ENCODE measurements around the gene ATP1B2.
A peak's percentile ranks its signal among the peaks of the same experiment; 100 is the strongest.

Gene ATP1B2

DNA sequence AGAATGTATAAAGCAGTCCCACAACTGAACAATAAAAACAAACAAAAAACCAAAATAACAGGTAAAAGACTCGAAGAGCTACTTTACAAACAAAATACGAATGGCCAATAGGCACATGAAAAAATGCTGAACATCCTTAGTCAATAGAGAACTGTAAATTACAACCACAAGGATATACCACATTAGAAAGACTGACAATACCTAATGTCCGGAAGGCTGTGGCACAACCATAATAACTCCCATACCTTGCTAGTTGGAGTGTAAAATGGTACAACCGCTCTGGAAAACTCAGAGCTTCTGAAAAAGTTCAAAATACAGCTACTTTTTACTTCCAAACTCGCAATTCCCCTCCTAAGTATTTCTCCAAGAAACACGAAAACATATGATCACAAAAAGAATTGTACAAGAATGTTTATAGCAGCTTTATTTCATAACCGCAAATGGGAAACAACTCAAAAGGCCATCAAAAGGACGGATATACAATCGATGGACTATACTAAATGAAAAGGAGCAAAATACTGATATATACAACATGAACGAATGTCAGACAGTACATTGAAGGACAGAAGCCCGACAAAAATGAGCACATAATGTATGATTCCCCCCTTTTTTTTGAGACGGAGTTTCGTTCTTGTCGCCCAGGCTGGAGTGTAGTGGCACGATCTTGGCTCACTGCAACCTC is 34.3 kb downstream of the ATP1B2 start:
- DNase-seq (ENCODE audit: low read depth in 1 of 2, low spot score in 1 of 2) = no peak

DNA sequence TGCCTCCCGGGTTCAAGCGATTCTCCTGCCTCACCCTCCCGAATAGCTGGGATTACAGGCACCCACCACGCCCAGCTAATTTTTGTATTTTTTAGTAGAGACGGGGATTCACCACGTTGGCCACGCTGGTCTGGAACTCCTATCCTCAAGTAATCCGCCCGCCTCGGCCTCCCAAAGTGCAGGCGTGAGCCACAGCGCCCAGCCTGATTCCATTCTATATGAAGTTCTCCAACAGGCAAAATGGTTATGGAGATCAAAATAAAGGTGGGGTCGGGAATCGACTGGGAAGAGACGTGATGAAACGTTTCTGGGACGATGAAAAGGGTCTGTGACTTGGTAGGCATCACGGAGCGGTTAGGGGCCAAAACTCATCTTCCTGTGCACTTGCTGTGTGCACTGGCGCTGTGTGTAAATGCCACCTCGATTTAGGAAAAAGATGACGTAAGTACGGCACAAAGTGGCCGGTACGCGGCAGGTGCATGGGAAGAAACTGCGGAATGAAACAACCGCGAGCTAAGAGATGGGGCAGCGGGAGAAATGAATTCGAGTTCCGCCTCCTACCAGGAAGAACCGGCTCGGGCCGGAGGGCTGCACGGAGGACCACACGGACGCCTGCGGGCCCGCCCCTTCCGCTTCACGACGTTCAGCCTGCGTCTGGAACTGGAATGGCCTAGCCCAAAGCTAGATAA is 35.0 kb downstream of the ATP1B2 start:
- DNase-seq (ENCODE audit: low read depth in 1 of 2, low spot score in 1 of 2) = peak; percentile 72 to 79

- peak; percentile 54 to 58 for DNase-seq (ENCODE audit: low read depth in 1 of 2, low spot score in 1 of 2)
Observed at GRCh38 chr17:7686222-7687071, 35.7 kb downstream of the ATP1B2 start.

DNA sequence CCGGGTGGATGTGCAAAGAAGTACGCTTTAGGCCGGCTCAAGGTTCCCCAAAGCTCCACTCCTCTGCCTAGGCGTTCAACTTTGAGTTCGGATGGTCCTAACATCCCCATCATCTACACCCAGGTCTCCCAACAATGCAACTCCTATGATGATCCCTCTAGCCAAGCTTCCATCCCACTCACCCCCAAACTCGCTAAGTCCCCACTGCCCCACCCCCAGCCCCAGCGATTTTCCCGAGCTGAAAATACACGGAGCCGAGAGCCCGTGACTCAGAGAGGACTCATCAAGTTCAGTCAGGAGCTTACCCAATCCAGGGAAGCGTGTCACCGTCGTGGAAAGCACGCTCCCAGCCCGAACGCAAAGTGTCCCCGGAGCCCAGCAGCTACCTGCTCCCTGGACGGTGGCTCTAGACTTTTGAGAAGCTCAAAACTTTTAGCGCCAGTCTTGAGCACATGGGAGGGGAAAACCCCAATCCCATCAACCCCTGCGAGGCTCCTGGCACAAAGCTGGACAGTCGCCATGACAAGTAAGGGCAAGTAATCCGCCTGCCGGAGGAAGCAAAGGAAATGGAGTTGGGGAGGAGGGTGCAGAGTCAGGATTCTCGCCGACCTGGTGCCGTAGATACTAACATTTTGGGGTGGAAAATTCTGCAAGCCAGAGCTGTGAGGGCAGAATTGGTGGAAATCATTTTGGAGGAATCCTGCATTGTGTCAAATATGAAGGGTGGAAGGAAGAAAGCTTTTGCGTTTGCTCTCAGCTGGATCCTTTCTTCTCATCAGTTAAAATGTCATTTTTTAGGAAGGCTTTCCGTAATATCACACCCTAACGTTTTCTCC is 36.6 kb downstream of the ATP1B2 start, which contains the start of gene TP53:
TSS of gene TP53 (minus strand) at position 419 of the 836 bp plus-strand sequence. CDS start 10,896 bp downstream, outside the sequence.
- peak; percentile 70 to 72 for DNase-seq (ENCODE audit: low read depth in 1 of 2, low spot score in 1 of 2)

DNA sequence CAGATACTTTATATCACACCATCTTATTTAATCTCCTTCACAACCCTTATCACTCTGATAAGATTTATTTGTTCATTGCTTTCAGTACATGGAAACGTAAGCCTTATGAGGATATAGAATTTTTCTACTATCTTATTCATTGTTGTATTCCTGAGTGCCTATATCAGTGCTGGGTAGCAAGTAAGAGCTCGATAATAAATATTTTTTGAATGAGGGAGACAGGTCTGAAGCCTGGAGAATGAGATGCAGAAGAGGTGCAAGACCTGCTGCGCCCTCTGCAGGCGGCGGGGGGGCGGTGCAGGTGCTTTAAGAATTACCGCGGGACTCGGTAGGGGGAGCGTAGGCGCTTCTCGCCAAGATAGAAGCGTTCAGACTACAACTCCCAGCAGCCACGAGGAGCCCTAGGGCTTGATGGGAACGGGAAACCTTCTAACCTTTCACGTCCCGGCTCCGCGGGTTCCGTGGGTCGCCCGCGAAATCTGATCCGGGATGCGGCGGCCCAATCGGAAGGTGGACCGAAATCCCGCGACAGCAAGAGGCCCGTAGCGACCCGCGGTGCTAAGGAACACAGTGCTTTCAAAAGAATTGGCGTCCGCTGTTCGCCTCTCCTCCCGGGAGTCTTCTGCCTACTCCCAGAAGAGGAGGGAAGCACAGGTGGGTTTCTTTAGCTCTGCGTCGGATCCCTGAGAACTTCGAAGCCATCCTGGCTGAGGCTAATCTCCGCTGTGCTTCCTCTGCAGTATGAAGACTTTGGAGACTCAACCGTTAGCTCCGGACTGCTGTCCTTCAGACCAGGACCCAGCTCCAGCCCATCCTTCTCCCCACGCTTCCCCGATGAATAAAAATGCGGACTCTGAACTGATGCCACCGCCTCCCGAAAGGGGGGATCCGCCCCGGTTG is 37.4 kb downstream of the ATP1B2 start, which contains the start of gene WRAP53:
TSS of gene WRAP53 (plus strand) at position 570 of the 900 bp plus-strand sequence. CDS start at position 742, 172 bp downstream.
- peak; percentile 91 to 92 for DNase-seq (ENCODE audit: low read depth in 1 of 2, low spot score in 1 of 2)

- no peak for DNase-seq (ENCODE audit: low read depth in 1 of 2, low spot score in 1 of 2)
Observed at GRCh38 chr17:7688808-7689316, 38.1 kb downstream of the ATP1B2 start.

GRCh38 chr17:7695586-7695985 is 44.9 kb downstream of the ATP1B2 start:
- DNase-seq (ENCODE audit: low read depth in 1 of 2, low spot score in 1 of 2) = no peak

DNA sequence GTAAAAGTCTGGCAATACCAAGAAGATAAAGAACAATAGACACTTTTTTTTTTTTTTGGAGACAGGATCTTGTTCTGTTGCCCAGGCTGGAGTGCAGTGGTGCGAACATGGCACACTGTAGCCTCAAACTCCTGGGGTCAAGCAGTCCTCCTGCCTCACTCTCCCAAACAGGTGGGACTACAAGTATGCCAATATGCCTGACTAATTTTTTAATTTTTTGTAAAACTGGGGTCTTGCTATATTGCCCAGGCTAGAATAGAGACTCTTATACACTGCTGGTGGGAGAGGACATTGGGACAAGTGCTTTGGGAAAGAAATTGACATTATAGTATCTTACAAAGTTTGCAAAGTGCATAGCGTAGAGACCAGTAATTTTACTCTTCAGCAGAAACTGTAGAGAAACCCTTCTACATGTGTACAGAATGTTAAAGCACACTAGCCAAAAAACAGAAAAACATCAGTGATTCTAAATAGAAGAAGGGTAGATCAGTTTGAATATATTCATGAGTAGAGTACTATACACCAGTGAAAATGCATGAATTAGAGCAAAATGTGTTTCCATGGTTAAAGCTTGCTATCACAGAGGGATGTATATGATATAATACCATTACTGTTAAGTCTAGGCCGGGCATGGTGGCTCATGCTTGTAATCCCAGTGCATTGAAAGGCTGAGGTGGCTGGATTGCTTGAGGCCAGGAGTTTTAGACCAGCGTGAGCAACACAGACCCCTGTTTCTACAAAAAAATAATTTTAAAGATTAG is 47.3 kb downstream of the ATP1B2 start:
- DNase-seq (ENCODE audit: low read depth in 1 of 2, low spot score in 1 of 2) = no peak

DNA sequence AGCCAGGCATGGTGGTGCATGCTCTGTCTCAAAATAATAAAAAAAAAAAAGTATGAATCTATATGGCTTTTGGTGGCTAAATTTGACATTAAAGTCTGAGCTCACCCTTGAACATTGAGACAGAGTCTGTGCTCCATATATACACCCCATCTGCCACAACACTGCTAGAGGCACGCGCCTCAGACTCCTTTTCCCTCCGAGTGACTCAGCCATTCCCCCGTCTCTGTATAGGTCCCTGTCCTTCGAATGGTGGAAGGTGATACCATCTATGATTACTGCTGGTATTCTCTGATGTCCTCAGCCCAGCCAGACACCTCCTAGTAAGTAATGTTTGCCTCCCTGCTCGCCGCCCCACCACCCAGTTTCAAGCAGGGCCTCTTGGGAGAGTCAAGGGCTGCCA is 49.8 kb downstream of the ATP1B2 start:
- DNase-seq (ENCODE audit: low read depth in 1 of 2, low spot score in 1 of 2) = no peak

DNA sequence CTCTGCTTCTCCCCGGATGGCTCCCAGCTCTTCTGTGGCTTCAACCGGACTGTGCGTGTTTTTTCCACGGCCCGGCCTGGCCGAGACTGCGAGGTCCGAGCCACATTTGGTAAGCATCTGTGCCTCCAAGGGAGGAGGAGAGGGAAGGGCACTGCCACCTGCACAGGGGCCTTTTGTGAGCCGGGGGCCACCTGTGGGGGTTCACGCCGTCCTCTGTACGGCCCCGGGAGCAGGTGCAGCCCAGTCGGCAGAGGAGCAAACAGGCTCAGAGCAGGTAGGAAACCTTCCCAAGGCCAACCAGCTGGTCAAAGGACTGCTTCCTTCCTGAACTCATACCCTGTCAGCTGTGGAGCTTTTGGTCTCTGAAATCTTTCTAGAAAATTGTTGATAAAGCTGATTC is 51.0 kb downstream of the ATP1B2 start:
- DNase-seq (ENCODE audit: low read depth in 1 of 2, low spot score in 1 of 2) = no peak

- no peak for DNase-seq (ENCODE audit: low read depth in 1 of 2, low spot score in 1 of 2)
Observed at GRCh38 chr17:7702776-7703175, 52.0 kb downstream of the ATP1B2 start.

DNA sequence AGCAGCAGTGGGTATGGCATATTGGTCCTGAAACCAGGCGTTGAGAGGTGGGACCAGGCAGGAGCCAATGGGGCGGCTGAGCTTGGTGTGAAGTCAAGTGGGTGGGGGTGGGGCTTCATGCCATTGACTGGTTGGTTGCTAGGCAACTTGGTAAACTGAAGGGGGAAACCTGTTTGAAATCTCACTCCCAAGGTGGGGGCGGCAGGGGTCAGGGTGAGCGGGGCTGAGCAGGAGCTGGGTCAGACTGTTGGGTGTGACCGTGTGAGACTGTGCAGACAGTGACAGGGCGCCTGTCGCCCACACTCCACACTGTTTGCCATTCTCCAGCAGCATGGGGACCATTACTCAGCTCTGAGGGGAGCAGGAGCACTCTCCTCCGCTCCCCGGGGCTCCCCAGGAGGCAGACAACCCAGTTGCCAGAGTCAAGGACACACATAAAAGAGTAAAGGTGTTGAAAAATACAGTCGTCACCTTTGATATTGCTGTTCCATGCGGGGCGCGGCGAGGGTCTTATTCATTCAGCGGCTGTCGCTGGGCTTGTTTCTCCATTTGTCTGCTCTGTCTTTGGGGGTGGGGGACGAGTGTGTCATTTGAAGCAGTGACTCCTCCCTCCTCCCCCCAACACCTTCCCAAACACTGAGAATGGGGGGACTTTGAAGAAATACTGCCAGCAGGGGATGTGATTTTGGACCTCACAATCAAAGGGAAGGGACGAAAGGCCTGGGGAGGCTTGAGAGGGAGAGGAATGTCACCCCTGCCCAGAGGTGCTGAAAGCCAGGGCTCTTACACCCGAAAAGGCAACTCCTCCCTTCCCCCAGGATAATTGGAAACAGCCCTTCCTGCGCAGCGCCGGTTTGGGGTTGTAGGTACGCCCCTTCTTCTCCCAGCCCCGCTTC is 53.1 kb downstream of the ATP1B2 start:
- DNase-seq (ENCODE audit: low read depth in 1 of 2, low spot score in 1 of 2) = no peak

DNA sequence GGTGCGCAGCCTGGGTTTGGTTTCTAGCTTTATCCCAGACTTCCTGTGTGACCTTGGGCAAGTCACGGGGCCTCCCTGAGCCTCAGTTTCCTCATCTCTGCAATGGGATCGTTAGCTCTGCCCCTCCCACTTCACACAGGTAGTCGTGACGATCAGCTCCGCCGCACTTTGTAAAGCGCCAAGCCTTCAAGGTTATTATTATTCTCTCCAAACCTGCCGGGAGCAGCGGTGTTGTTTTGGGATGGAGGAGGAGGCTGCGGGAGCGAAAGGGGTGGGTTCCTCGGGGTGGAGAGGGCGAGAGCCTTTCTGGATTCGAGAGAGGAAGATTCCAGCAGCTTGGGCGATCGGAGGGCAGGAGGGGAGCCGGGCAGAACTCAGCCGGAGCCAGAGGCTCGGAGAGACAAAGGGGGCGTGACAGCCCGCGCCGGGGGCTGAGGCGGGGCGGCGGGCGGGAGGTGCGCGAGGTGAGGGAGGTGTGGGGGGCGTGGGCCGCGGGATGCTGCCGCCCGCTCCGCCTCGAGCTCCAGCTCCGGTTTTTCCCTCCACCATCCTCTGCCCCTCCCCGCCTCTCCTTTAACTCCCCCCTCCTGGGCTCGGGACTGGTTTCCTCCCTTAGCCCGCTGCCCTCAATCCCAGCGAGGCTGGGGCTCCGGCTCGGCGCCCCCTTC is 54.0 kb downstream of the ATP1B2 start, which contains the start of gene EFNB3:
TSS of gene EFNB3 (plus strand) at position 602 of the 668 bp plus-strand sequence. CDS start 397 bp downstream, outside the sequence.
- DNase-seq (ENCODE audit: low read depth in 1 of 2, low spot score in 1 of 2) = no peak

GRCh38 chr17:7705269-7706255 is 54.8 kb downstream of the ATP1B2 start:
- DNase-seq (ENCODE audit: low read depth in 1 of 2, low spot score in 1 of 2) = no peak

GRCh38 chr17:7706631-7707354 is 56.1 kb downstream of the ATP1B2 start:
- no peak for DNase-seq (ENCODE audit: low read depth in 1 of 2, low spot score in 1 of 2)

All from stimulated activated CD4-positive, alpha-beta T cell treated with anti-CD3 and anti-CD28 coated beads, Interleukin-15, amount 100 ng/mL, for 1 hour (primary cell).